ENCODE measurements around the gene PDE1C.

Gene PDE1C

GRCh38 chr7:31991406-31991805 lies 78.8 kb downstream of the PDE1C start:
- no peak for DNase-seq (ENCODE audit: low read depth)

DNA sequence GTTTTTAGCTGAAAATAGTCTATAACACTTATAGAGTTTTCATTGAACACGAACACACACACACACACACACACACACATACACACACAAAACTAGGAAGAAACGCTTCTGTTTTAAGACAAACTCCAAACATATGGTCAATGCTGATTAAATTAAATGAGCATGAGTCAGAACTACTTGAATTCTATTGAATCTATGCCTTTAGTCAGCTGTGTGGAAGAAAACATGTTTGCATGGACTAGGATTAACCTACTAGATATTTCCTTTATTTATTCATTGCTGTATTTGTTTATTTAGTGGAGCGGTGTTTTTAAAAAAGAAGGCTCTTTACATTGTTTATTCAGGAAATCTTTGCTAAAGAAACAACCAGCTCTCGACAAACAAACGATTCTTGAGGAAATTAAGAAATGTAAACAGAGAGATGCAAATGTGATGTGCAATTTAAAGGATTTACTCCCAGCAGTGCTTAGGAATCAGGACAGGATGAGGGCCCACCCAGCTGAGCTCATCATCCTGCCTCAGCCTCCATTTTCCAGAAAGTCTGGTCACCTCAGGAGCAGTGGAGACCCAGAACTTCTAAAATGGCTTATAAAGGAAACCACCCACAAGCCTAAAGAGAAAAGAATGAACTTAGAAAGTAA lies 83.2 kb downstream of the PDE1C start:
- DNase-seq (ENCODE audit: low read depth): no peak

DNA sequence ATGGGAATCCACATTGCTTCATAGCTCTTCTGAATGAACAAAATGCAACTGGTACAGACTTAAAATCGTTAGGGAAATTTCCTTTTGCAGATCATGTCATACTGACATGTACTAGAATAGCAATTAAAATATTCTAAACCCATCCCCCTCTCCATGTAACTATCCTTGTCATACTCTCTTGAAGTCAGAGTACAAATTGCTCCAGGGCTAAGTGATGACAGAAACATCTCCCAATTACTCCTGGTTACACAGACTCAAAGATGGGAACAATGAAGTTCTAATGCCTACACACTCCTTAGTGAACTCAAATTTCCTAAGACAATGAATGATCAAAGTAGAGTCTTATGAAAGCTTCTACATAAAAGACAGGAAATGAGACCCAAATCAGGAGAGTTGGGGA lies 87.2 kb downstream of the PDE1C start:
- DNase-seq (ENCODE audit: low read depth): no peak

- no peak for DNase-seq (ENCODE audit: low read depth)
Observed at GRCh38 chr7:31981874-31982390, 88.3 kb downstream of the PDE1C start.

DNA sequence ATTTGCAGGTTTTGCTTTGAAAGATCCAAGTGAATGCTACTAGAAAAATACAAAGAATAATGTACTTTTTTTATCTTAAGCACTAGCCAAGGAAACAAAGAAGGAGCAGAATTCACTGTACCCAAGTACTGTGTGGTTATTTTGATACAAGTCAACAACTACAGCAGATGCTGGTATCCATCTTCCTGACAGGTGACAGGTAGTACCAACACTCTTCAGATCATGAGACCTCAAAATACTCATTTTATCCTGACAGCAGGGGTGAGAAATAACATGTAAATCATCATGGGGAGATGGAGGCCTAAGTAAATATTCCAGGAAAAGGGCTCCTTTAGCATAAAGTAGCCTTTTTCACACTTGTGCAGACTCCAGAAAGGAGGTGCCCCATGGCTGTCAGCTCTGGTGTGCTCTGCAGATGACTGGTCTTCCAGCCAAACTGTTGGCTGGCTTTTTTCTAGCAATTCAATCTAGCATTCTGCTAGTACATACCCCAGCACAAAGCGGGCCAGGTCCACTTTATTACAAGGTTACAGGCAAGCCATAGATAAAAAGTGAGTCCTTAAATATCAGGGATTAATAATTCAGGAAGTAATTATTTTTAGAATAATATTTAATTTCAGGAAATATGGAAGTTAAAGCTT lies 90.4 kb downstream of the PDE1C start:
- DNase-seq (ENCODE audit: low read depth): no peak

GRCh38 chr7:31975546-31975945 lies 94.7 kb downstream of the PDE1C start:
- DNase-seq (ENCODE audit: low read depth): no peak

DNA sequence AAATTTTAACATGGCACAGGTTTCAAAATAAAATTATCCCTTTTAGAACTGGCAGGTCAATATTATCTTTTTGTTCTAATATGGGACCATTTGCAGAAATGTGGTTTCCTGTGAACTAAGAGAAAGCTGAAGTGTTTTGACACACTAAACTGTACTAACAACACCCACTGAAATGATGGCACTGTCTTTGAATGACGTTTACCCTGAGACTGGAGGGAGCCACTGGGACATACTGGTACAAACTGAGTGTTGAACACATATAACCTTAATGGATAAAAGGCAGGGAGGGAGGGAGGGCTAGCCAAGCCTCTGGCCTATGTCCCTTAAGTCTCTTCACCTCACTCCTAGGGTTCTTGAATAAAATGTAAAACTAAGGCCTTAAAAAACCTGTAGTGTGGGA lies 95.9 kb downstream of the PDE1C start:
- DNase-seq (ENCODE audit: low read depth): no peak

GRCh38 chr7:31971049-31971667 lies 99.0 kb downstream of the PDE1C start:
- no peak for DNase-seq (ENCODE audit: low read depth)

GRCh38 chr7:31970501-31970900 lies 99.7 kb downstream of the PDE1C start:
- DNase-seq (ENCODE audit: low read depth): no peak

DNA sequence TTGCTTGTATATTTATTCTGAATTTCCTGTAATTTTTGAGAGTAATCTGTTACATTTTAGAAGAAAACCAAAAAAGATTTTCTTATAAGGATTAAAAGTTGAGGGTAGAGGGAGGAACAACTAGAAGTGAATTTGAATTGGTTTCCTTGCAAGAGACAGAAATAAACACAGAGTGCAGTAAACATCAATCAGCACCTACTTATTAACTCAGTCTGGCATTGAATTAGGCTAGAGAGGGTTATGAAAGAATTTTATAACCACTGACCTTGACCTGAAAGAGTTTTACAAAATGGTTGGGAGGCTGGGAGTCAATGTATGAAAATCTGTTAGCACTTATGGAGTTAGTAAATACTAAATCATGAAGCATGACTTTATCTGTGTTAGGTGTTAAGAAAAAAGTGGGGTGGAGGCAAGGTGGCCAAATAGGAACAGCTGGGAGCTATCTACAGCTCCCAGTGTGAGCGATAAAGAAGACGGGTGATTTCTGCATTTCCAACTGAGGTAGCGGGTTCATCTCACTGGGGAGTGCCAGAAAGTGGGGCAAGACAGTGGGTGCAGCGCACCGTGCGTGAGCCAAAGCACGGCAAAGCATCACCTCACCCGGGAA lies 106.5 kb downstream of the PDE1C start:
- DNase-seq (ENCODE audit: low read depth): no peak

GRCh38 chr7:31962246-31962645 lies 108.0 kb downstream of the PDE1C start:
- no peak for DNase-seq (ENCODE audit: low read depth)

DNA sequence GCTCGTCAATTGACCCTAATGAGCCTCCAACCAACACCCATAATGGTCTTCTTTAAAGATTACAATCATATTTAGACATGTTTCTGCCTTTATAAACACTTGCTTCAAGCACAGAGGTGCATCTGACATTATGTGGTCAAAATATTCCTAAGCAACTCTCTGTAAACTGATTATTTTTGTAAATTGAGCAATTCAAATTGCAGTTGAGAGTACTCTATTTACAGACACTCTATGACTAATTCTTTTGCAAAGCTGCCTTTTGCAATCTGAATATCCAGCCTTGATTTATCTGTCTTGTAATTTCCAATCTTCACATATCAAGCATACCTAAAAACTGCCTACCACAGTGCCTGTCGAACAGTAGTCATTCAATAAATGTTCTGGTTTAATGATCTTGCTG lies 112.0 kb downstream of the PDE1C start:
- DNase-seq (ENCODE audit: low read depth): no peak

DNA sequence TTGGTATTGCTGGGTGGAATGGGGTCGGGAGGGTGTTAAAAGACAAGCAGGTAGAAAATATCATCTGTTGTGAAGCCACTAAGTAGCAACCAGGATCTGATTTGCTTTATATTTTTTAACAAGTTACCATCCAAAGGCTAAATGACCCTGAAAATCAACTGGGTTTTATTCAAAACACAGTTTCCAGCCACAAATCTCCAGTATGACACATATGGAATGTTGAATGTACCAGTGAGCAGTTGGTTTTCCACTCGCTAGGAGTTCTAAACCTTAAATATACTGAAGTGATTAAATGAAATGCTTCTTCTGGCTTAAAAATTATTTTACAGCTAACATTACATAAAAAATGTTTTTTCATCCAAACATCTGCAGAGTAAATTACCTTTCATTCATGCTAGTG lies 112.5 kb downstream of the PDE1C start:
- DNase-seq (ENCODE audit: low read depth): no peak

DNA sequence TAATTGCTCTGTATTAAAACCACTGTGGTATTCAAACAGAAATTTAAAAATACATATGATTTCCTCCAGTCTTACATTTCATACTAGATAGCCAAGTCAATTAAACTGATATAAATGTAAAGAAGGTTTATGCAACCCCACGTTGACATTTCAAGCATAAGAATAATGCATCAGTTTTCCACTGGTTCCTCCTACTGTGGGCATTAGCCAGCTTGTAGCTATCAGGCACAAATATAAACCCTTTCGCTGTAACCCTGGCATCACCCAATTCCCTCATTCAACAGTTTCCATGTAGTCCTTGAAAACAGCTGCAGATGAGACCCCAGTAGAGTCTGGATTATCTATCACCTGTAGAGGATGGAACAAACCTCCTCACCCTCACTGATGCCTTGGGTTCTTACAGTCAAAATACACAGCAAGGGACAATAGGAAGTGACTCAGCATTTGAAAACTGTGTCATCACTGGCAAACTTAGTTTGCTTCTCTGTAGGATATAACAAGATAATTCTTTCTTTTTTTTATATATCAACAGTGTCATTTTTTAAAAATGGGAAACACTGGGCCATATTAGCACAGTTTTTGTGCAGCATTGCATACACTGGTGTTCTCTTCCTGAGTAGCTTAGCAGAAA lies 113.0 kb downstream of the PDE1C start:
- no peak for DNase-seq (ENCODE audit: low read depth)

DNA sequence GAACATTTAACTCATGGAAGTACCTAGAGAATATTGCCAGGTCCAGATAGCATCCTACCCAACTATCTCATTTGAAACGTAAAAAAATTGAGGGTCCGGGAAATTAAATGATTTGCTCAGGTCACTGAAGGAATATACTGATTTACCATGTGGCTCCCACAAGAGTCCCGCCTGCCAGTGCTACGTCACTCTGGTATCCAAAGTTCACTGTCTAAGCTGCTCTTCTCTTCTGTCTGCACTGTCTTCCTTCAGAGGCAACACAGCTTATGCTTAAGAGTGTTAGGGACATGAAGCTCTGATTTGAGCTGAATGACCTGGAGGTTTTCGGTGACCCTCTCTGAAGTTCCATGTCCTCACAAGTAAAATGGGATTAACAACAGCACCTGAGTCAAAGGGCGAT lies 114.6 kb downstream of the PDE1C start:
- DNase-seq (ENCODE audit: low read depth): no peak

DNA sequence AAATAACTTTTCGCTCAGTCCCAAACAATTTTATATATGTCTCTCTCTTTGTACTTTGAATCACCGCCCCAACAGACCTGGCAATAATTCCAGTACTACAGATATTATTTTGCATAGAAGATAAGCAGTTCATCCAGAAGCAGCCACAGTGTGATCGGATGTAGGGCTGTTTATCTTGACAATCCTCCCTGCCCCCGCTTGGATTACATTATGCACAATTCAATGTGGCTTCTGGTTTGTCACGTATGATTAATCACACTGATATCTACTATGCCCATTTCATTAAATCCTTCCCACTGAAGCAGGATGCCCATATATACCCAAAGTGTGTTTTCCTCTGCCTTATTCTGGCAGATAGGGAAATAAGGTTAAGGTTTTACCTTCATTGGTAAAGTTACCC lies 115.2 kb downstream of the PDE1C start:
- no peak for DNase-seq (ENCODE audit: low read depth)

DNA sequence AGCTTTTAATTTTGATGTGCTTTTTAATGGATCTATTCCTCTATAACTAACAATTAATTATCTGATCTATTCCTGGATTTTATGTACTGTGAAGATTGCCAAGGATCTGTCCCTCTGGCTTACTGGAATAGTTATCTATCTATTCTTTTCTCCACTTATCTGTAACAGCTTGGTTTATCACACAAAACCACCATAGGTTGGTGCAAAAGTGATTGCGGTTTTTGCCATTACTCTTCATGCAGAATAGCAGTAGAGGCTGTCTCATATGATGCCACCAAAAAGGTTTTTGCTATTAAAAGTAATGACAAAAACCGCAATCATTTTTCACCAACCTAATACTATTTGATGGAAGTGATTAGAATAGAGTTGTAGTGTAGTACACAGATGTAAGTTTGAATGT lies 115.7 kb downstream of the PDE1C start:
- no peak for DNase-seq (ENCODE audit: low read depth)

- DNase-seq (ENCODE audit: low read depth): no peak
Observed at GRCh38 chr7:31953432-31953831, 116.8 kb downstream of the PDE1C start.

DNA sequence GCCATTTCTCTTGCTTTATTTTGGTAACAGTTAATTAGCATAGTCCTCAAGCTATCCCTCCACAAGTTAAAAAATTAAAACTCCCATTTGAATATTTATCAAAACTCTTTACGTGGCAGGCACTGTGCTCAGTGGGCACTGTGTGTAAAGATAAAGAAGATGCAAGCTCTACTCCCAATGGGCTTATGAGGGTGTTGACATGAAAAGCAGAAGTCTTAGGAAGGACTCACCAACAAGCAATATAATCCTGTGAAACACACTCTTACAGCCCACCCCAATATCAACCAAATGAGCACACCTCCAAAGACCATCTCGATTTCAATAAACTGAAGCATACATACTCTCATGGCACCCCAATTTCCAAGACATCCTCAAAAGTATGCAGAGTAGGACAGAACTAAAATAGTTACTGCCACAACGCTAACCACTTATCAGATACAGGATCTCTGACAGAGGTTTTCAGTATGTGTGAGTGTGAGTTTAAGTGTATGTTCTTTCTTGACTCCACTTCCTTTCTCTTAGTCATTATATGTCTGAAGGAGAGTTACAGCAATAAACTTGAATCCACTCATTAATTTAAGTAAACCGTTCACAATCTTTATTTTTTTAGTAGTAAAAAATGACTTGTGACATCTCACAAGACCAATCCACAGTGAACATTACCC lies 120.0 kb downstream of the PDE1C start:
- DNase-seq (ENCODE audit: low read depth): no peak

- DNase-seq (ENCODE audit: low read depth): no peak
Observed at GRCh38 chr7:31948029-31948428, 122.2 kb downstream of the PDE1C start.

DNA sequence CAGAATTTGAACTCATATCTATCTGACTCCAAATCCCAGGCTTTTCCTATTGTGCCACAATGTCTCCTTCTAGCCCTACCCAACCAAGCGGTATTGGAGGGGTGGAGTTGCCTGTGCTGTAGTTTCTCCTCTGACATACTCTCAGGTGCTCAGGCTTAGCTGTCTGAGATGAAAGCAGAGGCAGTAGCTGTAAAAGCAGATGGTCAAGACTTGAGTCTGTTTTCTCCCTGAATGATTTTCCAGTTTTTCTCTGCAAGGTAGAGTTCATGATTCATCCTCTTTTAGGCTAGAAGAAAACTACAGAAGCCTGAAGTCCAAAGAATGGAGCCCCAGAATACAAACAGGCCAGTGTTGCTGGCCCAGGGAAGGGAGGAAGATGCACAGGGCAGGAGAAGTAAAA lies 130.0 kb downstream of the PDE1C start:
- DNase-seq (ENCODE audit: low read depth): no peak

DNA sequence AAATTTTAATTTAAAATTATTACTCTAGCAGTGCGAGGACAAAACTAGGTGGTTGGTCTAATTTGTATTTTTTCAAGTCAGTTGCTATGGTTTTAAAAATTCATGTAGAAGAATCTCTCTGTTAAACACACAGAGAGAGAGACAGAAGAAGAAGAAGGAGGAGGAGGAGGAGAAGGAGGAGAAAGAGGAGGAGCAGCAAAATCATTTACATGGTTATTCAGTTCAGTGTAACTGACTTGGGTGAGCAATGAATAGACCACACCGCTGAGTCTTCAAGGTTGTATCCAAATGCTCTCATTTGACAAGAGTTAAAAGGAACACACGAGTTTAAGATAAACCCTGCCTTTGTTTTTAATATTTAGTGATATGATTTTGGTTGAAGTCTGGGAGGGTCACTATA lies 131.1 kb downstream of the PDE1C start:
- no peak for DNase-seq (ENCODE audit: low read depth)

Measured in stimulated activated CD8-positive, alpha-beta memory T cell treated with anti-CD3 and anti-CD28 coated beads, Interleukin-12 subunit alpha, Interleukin-12 subunit beta, amount 100 ng/mL, for 4 hours (primary cell).